Measurements from ENCODE around the gene ZFHX2. TPM values are rescaled to one million over a fixed set of nuclear protein-coding genes. Genes with fewer than 3 reads are reported as not detected.

Gene ZFHX2
- total and polyA plus RNA-seq, 2 of the 13 experiments (the other 11 are each of a cell fraction or from before 2014, with no cell fraction given) = 0.17 to 0.44 TPM

DNA sequence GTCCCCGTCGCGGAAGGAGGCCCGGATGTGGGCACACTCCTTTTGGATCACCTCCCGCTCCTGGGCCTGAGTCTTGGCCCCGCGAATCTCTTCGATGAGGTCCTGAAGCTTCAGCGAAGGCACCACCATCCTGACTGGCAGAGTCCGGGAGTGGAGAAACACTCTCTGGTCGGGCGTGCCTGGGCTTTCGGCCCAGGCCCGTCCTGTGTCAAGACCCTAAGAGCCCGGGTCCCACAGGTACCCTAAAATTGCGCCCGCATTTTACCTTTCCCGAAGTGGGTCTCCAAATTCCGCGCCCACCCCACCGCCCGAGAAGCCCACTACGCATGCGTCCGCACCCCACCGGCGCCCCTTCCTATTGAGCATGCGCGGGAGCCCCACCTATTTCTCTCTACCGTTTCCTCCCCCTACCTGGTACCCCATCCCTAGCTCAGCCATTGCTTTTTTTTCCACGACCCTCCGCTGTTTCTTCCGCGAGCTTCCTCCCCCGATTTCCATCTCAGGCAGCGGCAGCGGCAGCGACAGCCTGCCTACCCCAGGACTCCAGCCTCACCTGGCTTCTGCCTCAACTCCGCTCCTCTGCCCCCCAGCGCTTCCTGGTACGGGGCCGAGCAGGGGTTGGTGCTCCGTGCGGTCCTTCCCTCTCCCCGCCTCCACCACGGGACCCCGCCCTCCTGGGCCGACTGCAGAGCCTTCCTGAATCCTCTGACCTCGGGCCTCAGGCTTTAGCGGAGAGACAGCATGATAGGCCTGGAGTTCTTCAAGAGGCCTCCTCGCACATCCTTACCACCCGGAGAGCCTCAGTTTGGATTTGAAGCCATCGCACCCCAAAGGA lies 15.8 kb upstream of the ZFHX2 start, which contains the start of gene AP1G2 (continued):
- TF ChIP-seq CENPX (CRISPR knock-in tag; IDR thresholded peaks at IDR 0.05) = no peak
- TF ChIP-seq ZNF792 (CRISPR knock-in tag; IDR thresholded peaks at IDR 0.05) = peak; percentile 94
- peak; percentile 99 for TF ChIP-seq ZNF230 (CRISPR knock-in tag; IDR thresholded peaks at IDR 0.05)
- peak; percentile 85 for TF ChIP-seq ZNF598 (CRISPR knock-in tag; IDR thresholded peaks at IDR 0.05; ENCODE audit: borderline replicate concordance)
- peak; percentile 81; the same call in 1 of the 2 replicates for TF ChIP-seq HOXA3 (CRISPR knock-in tag; IDR thresholded peaks at IDR 0.05)
- no peak; the same call in 1 of the 2 replicates for TF ChIP-seq CEBPG (CRISPR knock-in tag; IDR thresholded peaks at IDR 0.05)
- TF ChIP-seq CCDC6 (CRISPR knock-in tag; IDR thresholded peaks at IDR 0.05) = no peak
- TF ChIP-seq, protein P1, sequence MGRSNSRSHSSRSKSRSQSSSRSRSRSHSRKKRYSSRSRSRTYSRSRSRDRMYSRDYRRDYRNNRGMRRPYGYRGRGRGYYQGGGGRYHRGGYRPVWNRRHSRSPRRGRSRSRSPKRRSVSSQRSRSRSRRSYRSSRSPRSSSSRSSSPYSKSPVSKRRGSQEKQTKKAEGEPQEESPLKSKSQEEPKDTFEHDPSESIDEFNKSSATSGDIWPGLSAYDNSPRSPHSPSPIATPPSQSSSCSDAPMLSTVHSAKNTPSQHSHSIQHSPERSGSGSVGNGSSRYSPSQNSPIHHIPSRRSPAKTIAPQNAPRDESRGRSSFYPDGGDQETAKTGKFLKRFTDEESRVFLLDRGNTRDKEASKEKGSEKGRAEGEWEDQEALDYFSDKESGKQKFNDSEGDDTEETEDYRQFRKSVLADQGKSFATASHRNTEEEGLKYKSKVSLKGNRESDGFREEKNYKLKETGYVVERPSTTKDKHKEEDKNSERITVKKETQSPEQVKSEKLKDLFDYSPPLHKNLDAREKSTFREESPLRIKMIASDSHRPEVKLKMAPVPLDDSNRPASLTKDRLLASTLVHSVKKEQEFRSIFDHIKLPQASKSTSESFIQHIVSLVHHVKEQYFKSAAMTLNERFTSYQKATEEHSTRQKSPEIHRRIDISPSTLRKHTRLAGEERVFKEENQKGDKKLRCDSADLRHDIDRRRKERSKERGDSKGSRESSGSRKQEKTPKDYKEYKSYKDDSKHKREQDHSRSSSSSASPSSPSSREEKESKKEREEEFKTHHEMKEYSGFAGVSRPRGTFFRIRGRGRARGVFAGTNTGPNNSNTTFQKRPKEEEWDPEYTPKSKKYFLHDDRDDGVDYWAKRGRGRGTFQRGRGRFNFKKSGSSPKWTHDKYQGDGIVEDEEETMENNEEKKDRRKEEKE (IDR thresholded peaks at IDR 0.05) = no peak
- 0 out of 2 replicates have a peak, but pooled peaks have one; percentile 89 for TF ChIP-seq ZNF136 (CRISPR knock-in tag; IDR thresholded peaks at IDR 0.05; ENCODE audit: low read depth)
- TF ChIP-seq, protein P2, sequence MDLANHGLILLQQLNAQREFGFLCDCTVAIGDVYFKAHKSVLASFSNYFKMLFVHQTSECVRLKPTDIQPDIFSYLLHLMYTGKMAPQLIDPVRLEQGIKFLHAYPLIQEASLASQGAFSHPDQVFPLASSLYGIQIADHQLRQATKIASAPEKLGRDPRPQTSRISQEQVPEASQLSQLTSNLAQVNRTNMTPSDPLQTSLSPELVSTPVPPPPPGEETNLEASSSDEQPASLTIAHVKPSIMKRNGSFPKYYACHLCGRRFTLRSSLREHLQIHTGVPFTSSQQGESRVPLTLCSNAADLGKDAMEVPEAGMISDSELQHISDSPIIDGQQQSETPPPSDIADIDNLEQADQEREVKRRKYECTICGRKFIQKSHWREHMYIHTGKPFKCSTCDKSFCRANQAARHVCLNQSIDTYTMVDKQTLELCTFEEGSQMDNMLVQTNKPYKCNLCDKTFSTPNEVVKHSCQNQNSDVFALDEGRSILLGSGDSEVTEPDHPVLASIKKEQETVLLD (CRISPR knock-in tag; IDR thresholded peaks at IDR 0.05; ENCODE audit: low read depth) = peak; percentile 79; the same call in 1 of the 2 replicates
- TF ChIP-seq ATRX (CRISPR knock-in tag; IDR thresholded peaks at IDR 0.05; ENCODE audit: borderline replicate concordance) = no peak
- TF ChIP-seq DPF2 (CRISPR knock-in tag; IDR thresholded peaks at IDR 0.05; ENCODE audit: borderline replicate concordance, low read depth) = no peak; the same call in 1 of the 2 replicates
- TF ChIP-seq, protein P3, sequence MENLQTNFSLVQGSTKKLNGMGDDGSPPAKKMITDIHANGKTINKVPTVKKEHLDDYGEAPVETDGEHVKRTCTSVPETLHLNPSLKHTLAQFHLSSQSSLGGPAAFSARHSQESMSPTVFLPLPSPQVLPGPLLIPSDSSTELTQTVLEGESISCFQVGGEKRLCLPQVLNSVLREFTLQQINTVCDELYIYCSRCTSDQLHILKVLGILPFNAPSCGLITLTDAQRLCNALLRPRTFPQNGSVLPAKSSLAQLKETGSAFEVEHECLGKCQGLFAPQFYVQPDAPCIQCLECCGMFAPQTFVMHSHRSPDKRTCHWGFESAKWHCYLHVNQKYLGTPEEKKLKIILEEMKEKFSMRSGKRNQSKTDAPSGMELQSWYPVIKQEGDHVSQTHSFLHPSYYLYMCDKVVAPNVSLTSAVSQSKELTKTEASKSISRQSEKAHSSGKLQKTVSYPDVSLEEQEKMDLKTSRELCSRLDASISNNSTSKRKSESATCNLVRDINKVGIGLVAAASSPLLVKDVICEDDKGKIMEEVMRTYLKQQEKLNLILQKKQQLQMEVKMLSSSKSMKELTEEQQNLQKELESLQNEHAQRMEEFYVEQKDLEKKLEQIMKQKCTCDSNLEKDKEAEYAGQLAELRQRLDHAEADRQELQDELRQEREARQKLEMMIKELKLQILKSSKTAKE (CRISPR knock-in tag; IDR thresholded peaks at IDR 0.05; ENCODE audit: borderline replicate concordance) = 0 out of 2 replicates have a peak, but pooled peaks have one; percentile 29
- TF ChIP-seq THAP11 (CRISPR knock-in tag; IDR thresholded peaks at IDR 0.05) = peak; percentile 88
- peak; percentile 51 for TF ChIP-seq ZNF224 (CRISPR knock-in tag; IDR thresholded peaks at IDR 0.05)
- TF ChIP-seq, protein P4, sequence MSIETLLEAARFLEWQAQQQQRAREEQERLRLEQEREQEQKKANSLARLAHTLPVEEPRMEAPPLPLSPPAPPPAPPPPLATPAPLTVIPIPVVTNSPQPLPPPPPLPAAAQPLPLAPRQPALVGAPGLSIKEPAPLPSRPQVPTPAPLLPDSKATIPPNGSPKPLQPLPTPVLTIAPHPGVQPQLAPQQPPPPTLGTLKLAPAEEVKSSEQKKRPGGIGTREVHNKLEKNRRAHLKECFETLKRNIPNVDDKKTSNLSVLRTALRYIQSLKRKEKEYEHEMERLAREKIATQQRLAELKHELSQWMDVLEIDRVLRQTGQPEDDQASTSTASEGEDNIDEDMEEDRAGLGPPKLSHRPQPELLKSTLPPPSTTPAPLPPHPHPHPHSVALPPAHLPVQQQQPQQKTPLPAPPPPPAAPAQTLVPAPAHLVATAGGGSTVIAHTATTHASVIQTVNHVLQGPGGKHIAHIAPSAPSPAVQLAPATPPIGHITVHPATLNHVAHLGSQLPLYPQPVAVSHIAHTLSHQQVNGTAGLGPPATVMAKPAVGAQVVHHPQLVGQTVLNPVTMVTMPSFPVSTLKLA (IDR thresholded peaks at IDR 0.05) = no peak
- TF ChIP-seq, protein P5, sequence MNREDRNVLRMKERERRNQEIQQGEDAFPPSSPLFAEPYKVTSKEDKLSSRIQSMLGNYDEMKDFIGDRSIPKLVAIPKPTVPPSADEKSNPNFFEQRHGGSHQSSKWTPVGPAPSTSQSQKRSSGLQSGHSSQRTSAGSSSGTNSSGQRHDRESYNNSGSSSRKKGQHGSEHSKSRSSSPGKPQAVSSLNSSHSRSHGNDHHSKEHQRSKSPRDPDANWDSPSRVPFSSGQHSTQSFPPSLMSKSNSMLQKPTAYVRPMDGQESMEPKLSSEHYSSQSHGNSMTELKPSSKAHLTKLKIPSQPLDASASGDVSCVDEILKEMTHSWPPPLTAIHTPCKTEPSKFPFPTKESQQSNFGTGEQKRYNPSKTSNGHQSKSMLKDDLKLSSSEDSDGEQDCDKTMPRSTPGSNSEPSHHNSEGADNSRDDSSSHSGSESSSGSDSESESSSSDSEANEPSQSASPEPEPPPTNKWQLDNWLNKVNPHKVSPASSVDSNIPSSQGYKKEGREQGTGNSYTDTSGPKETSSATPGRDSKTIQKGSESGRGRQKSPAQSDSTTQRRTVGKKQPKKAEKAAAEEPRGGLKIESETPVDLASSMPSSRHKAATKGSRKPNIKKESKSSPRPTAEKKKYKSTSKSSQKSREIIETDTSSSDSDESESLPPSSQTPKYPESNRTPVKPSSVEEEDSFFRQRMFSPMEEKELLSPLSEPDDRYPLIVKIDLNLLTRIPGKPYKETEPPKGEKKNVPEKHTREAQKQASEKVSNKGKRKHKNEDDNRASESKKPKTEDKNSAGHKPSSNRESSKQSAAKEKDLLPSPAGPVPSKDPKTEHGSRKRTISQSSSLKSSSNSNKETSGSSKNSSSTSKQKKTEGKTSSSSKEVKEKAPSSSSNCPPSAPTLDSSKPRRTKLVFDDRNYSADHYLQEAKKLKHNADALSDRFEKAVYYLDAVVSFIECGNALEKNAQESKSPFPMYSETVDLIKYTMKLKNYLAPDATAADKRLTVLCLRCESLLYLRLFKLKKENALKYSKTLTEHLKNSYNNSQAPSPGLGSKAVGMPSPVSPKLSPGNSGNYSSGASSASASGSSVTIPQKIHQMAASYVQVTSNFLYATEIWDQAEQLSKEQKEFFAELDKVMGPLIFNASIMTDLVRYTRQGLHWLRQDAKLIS (CRISPR knock-in tag; IDR thresholded peaks at IDR 0.05) = no peak

Measured in HepG2 (cell line).